ENCODE results near the gene OR4K14.
"Not testable (repeated sequence)": the region's sequence is repeated elsewhere in the genome, so short reads cannot be mapped to it uniquely, and the experiment has no call there.

DNA sequence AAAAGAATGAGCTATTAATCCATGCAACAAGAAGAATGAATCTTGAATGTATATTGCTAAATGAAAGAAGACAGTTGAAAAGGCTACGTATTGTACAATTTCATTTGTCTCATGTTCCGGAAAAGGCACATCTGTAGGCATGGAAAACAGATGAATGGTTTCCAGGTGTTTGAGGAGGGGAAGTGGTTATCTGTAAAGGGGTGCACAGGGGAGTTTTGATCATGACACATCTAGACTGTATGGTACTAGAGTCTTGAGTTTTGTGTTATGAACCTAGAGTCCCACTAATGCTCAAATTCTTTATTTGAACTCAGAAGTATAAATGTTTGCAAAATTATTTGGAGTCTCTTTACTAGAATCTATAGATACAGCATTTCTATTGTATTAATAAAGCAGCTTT, 49.4 kb downstream of the OR4K14 start:
- TF ChIP-seq, protein P1, sequence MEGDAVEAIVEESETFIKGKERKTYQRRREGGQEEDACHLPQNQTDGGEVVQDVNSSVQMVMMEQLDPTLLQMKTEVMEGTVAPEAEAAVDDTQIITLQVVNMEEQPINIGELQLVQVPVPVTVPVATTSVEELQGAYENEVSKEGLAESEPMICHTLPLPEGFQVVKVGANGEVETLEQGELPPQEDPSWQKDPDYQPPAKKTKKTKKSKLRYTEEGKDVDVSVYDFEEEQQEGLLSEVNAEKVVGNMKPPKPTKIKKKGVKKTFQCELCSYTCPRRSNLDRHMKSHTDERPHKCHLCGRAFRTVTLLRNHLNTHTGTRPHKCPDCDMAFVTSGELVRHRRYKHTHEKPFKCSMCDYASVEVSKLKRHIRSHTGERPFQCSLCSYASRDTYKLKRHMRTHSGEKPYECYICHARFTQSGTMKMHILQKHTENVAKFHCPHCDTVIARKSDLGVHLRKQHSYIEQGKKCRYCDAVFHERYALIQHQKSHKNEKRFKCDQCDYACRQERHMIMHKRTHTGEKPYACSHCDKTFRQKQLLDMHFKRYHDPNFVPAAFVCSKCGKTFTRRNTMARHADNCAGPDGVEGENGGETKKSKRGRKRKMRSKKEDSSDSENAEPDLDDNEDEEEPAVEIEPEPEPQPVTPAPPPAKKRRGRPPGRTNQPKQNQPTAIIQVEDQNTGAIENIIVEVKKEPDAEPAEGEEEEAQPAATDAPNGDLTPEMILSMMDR (IDR thresholded peaks at IDR 0.05; ENCODE audit: low read depth, low read length, poor library complexity, severe bottlenecking), result not testable (repeated sequence)
- not testable (repeated sequence) for TF ChIP-seq EZH2phosphoT487 (IDR thresholded peaks at IDR 0.05; ENCODE audit: borderline replicate concordance, low read length)

Data from DOHH2 (cell line).